ENCODE data around the gene PNPLA5. TPM values are rescaled to one million over a fixed set of nuclear protein-coding genes. Genes with fewer than 3 reads are reported as not detected.

PNPLA5 gene
- polyA plus RNA-seq, 1 donor (not counting 4 experiments of a cell fraction or from before 2014, with no cell fraction given): not detected

DNA sequence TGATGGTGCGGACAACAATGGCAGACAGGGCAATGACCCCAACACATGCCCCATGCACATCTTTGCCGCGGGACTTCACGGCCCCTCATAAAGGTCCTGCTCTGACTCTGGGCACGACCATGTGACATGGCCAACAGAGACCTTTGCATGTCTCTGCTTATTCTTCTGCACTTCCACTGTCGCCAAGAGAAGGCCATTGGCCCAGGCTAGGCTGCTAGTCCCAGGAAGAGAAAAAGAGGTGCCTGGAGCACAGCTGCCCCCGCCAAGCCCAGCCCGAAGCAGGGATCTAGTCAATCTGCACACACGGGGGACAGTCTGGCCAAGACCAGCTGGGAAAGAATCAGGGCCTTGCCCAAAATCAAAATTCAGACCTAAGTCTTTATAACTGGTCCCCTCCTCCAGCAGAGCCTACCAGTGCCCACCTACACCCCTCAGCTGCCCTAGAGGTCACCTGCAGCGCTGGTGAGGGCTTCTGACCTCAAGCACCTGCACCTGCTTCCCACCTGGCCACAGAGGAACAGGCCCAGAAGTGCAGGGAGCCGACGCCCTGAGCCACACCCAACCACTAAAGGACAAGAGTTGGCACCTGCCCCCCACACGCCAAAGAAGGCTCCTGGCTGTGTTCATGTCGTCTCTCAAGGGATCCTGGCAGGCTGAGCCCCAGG is 37.6 kb downstream of the PNPLA5 start:
- no peaks in the 10 kb centered on the region for H3K9me1 ChIP-seq (ENCODE audit: control insufficient read depth, extremely low read depth, insufficient read depth, low read length)
- H3K4me1 ChIP-seq (ENCODE audit: control insufficient read depth, extremely low read depth, insufficient read depth, low read length): no peaks in the 10 kb centered on the region
- dilution Hi-C loops (cut with MboI; ENCODE audit: extremely low pct_ligation_motif_present, low sequenced_read_pairs): no loop called here
- H3K36me3 ChIP-seq (ENCODE audit: control insufficient read depth in 2 of 2, extremely low read depth in 1 of 2, insufficient read depth in 2 of 2, low read length in 2 of 2): no peaks in the 10 kb centered on the region
- no peak overlapping the region for H3K4me2 ChIP-seq (ENCODE audit: control insufficient read depth, extremely low read depth, insufficient read depth, low read depth, low read length)
- DNase-seq (ENCODE audit: low read depth, low spot score): no peak
- H3K9me3 ChIP-seq (ENCODE audit: control insufficient read depth, low read depth, low read length): no peaks in the 10 kb centered on the region
- TF ChIP-seq, protein P1, sequence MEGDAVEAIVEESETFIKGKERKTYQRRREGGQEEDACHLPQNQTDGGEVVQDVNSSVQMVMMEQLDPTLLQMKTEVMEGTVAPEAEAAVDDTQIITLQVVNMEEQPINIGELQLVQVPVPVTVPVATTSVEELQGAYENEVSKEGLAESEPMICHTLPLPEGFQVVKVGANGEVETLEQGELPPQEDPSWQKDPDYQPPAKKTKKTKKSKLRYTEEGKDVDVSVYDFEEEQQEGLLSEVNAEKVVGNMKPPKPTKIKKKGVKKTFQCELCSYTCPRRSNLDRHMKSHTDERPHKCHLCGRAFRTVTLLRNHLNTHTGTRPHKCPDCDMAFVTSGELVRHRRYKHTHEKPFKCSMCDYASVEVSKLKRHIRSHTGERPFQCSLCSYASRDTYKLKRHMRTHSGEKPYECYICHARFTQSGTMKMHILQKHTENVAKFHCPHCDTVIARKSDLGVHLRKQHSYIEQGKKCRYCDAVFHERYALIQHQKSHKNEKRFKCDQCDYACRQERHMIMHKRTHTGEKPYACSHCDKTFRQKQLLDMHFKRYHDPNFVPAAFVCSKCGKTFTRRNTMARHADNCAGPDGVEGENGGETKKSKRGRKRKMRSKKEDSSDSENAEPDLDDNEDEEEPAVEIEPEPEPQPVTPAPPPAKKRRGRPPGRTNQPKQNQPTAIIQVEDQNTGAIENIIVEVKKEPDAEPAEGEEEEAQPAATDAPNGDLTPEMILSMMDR (optimal IDR thresholded peaks at IDR 0.05 in 1 of 3, IDR thresholded peaks at IDR 0.05 in 1 of 3, conservative IDR thresholded peaks at IDR 0.05 in 1 of 3; ENCODE audit: extremely low read depth in 1 of 3, insufficient read depth in 2 of 3, low read length in 3 of 3): no peak
- no peak for TF ChIP-seq EZH2 (IDR thresholded peaks at IDR 0.05; ENCODE audit: low read length)
- FAIRE-seq: no peak
- no peaks in the 10 kb centered on the region for H3K79me2 ChIP-seq (ENCODE audit: control insufficient read depth, insufficient read depth, low read length)
- no peak overlapping the region for H3K27ac ChIP-seq (ENCODE audit: control insufficient read depth, insufficient read depth, low read length)
- no peak overlapping the region for H3K9ac ChIP-seq (ENCODE audit: control insufficient read depth, extremely low read depth, insufficient read depth, low read length)
- H4K20me1 ChIP-seq (ENCODE audit: control insufficient read depth, extremely low read depth, insufficient read depth, low read length): no peaks in the 10 kb centered on the region
- H3K27me3 ChIP-seq (ENCODE audit: control insufficient read depth, extremely low read depth, insufficient read depth, low read length): peaks cover 42% of the 10 kb centered on the region
- H2AFZ ChIP-seq (ENCODE audit: control insufficient read depth, low read length): no peak overlapping the region
- no peak overlapping the region for H3K4me3 ChIP-seq (ENCODE audit: control insufficient read depth in 2 of 3, extremely low read depth in 1 of 3, insufficient read depth in 2 of 3, low read depth in 1 of 3, low read length in 3 of 3)

DNA sequence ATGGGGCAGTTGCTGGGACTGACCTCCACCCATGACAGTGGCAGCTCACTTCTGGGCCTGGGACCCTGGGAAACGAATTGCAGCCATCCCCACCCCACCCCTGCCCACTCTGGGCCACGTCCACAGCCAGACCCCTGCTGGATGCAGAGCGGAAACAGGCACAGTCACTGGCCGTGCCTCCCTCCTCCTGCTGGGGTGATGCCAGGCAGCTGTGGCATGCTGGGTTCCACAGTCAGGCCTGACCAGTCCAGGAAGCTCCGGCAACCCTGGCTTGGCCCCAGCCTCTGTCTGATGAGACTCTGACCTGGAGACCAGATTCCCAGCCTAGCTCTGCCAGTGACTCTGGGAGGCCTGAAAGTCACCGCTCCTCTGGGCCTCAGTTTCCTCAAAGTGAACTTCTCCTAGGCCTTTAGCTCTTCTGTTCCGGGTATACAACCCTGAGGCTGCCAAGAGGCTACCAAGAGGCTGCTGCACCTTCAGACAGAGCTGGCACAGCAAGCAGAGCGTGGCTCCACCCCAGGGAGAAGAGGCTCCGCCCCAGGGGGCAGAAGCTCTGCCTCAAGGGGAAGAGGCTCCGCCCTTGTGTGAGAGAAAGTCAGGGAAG is 38.4 kb downstream of the PNPLA5 start:
- Histone ChIP-seq H3K4me2 (ENCODE audit: control insufficient read depth, extremely low read depth, insufficient read depth, low read depth, low read length) (no peak overlapping the region), H2AFZ (ENCODE audit: control insufficient read depth, low read length) (no peak overlapping the region), H3K36me3 (ENCODE audit: control insufficient read depth in 2 of 2, extremely low read depth in 1 of 2, insufficient read depth in 2 of 2, low read length in 2 of 2) (no peaks in the 10 kb centered on the region), H4K20me1 (ENCODE audit: control insufficient read depth, extremely low read depth, insufficient read depth, low read length) (no peaks in the 10 kb centered on the region), H3K9ac (ENCODE audit: control insufficient read depth, extremely low read depth, insufficient read depth, low read length) (no peak overlapping the region), H3K9me3 (ENCODE audit: control insufficient read depth, low read depth, low read length) (no peaks in the 10 kb centered on the region), H3K27me3 (ENCODE audit: control insufficient read depth, extremely low read depth, insufficient read depth, low read length) (peaks cover 40% of the 10 kb centered on the region), H3K79me2 (ENCODE audit: control insufficient read depth, insufficient read depth, low read length) (no peaks in the 10 kb centered on the region), H3K4me1 (ENCODE audit: control insufficient read depth, extremely low read depth, insufficient read depth, low read length) (no peaks in the 10 kb centered on the region), H3K4me3 (ENCODE audit: control insufficient read depth in 2 of 3, extremely low read depth in 1 of 3, insufficient read depth in 2 of 3, low read depth in 1 of 3, low read length in 3 of 3) (no peak overlapping the region), H3K27ac (ENCODE audit: control insufficient read depth, insufficient read depth, low read length) (no peak overlapping the region), H3K9me1 (ENCODE audit: control insufficient read depth, extremely low read depth, insufficient read depth, low read length) (no peaks in the 10 kb centered on the region)
- FAIRE-seq (no peak), DNase-seq (ENCODE audit: low read depth, low spot score) (no peak)
- dilution Hi-C loops (cut with MboI; ENCODE audit: extremely low pct_ligation_motif_present, low sequenced_read_pairs): no loop called here
- no peak for TF ChIP-seq EZH2 (IDR thresholded peaks at IDR 0.05; ENCODE audit: low read length)
- TF ChIP-seq, protein P1 (optimal IDR thresholded peaks at IDR 0.05 in 1 of 3, IDR thresholded peaks at IDR 0.05 in 1 of 3, conservative IDR thresholded peaks at IDR 0.05 in 1 of 3; ENCODE audit: extremely low read depth in 1 of 3, insufficient read depth in 2 of 3, low read length in 3 of 3): no peak
